ENCODE measurements around the gene POPDC3.

GRCh38 chr6:105215506-105215905 lies 35.7 kb upstream of the POPDC3 start:
- TF ChIP-seq CTCF (IDR thresholded peaks at IDR 0.05 in 8 of 11, conservative IDR thresholded peaks at IDR 0.05 in 3 of 11) (no peak), POLR2A (IDR thresholded peaks at IDR 0.05) (no peak), POLR2AphosphoS5 (IDR thresholded peaks at IDR 0.05) (no peak)
